Vein endothelial cell (primary cell): ENCODE data around the gene LMO1. TPM values are rescaled to one million over a fixed set of nuclear protein-coding genes. Genes with fewer than 3 reads are reported as not detected.

Experiments
- total RNA-seq: library from RNA; depleted of rRNA; stranded (reverse); fragments of >200 nt; gene quantifications from 2 replicates; pipeline ENCODE4 v1.2.3, GENCODE V29; 2012

The LMO1 gene
- not detected in 2 replicates for total RNA-seq

GRCh38 chr11:8263769-8264410 is at the start of gene LMO1:
TSS of gene LMO1 (minus strand) at chr11:8263878. CDS start at chr11:8263362, 516 bp downstream.

Other genes starting within 250 kb of the LMO1 start
- gene TUB, start 182.7 kb downstream of the LMO1 start, total RNA-seq = 1.7 and 2.3 TPM in 2 replicates
- gene RIC3, start 94.9 kb downstream of the LMO1 start, total RNA-seq = not detected in 2 replicates